Neural crest cell (in vitro differentiated cells): Measurements from ENCODE around the gene KCNH4. TPM values are rescaled to one million over a fixed set of nuclear protein-coding genes. Genes with fewer than 3 reads are reported as not detected.

ENCODE experiments used
- DNase-seq: peaks from one replicate; pipeline ENCODE4 v3.0.0; 2021; ENCODE audit warnings: low read depth, mixed read lengths, low spot score
- H3K27ac Mint-ChIP-seq: one replicate; pipeline ENCODE4 v1.8.0; 2021; ENCODE audit warnings: mild to moderate bottlenecking, mixed read lengths; ENCODE audit not compliant: unreplicated experiment
- H3K27me3 Mint-ChIP-seq: 2 replicates; pipeline ENCODE4 v1.8.0; 2021; ENCODE audit warnings: low read depth, mild to moderate bottlenecking, mixed read lengths
- H3K36me3 Mint-ChIP-seq: 2 replicates; pipeline ENCODE4 v1.8.0; 2021; ENCODE audit warnings: low read depth, mild to moderate bottlenecking, mixed read lengths
- H3K4me1 Mint-ChIP-seq: 2 replicates; pipeline ENCODE4 v1.8.0; 2021; ENCODE audit warnings: mixed read lengths
- H3K4me3 Mint-ChIP-seq: one replicate; pipeline ENCODE4 v1.8.0; 2021; ENCODE audit warnings: mild to moderate bottlenecking, mixed read lengths
- H3K9me3 Mint-ChIP-seq: 2 replicates; pipeline ENCODE4 v1.8.0; 2021; ENCODE audit warnings: mixed read lengths
- CTCF ChIP-seq: fragments of 200-600 bp; sonication (generic); conservative IDR thresholded peaks from 2 replicates; pipeline ENCODE4 v1.5.0; 2021; ENCODE audit warnings: antibody characterized with exemption, mild to moderate bottlenecking
- total RNA-seq: library from RNA; stranded (reverse); gene quantifications from 2 replicates; pipeline ENCODE4 v1.2.1, GENCODE V29; 2021

KCNH4 gene
- total RNA-seq, 1 donor from 2014 or later, result 0.05 TPM

- Mint-ChIP-seq H3K4me1 (peaks cover 24% of the 10 kb centered on the region), H3K27ac (peak overlapping the region; percentile 47), H3K27me3 (no peaks in the 10 kb centered on the region), H3K9me3 (no peaks in the 10 kb centered on the region), H3K4me3 (no peak overlapping the region), H3K36me3 (peaks cover 6% of the 10 kb centered on the region)
- no peak for DNase-seq
- TF ChIP-seq CTCF, result no peak
These were observed 49.7 kb downstream of the KCNH4 start for GRCh38 chr17:42131232-42131631.

GRCh38 chr17:42130310-42130936 lies 50.5 kb downstream of the KCNH4 start:
- Mint-ChIP-seq H3K4me3 (no peak overlapping the region), H3K27me3 (no peaks in the 10 kb centered on the region), H3K4me1 (peaks cover 19% of the 10 kb centered on the region), H3K9me3 (no peaks in the 10 kb centered on the region), H3K27ac (no peak overlapping the region), H3K36me3 (peaks cover 6% of the 10 kb centered on the region)
- no peak for TF ChIP-seq CTCF
- no peak for DNase-seq

- Mint-ChIP-seq H3K9me3 (no peaks in the 10 kb centered on the region), H3K36me3 (peaks cover 10% of the 10 kb centered on the region), H3K27me3 (no peaks in the 10 kb centered on the region), H3K27ac (no peak overlapping the region), H3K4me1 (peaks cover 17% of the 10 kb centered on the region), H3K4me3 (no peak overlapping the region)
- DNase-seq, result no peak
- no peak for TF ChIP-seq CTCF
These were observed 51.7 kb downstream of the KCNH4 start for GRCh38 chr17:42129109-42129837.

- no peak for TF ChIP-seq CTCF
These were observed 53.5 kb downstream of the KCNH4 start for GRCh38 chr17:42127414-42127813.

GRCh38 chr17:42126836-42127235 lies 54.1 kb downstream of the KCNH4 start:
- H3K4me1 Mint-ChIP-seq, result peaks cover 14% of the 10 kb centered on the region
- H3K27ac Mint-ChIP-seq, result no peak overlapping the region
- no peaks in the 10 kb centered on the region for H3K9me3 Mint-ChIP-seq
- no peak for TF ChIP-seq CTCF
- no peak overlapping the region for H3K4me3 Mint-ChIP-seq
- no peaks in the 10 kb centered on the region for H3K27me3 Mint-ChIP-seq
- no peak for DNase-seq
- peaks cover 13% of the 10 kb centered on the region for H3K36me3 Mint-ChIP-seq

More at GRCh38 chr17:42127414-42127813, 53.5 kb downstream of the KCNH4 start:
- no peak for DNase-seq
- Mint-ChIP-seq H3K4me3 (no peak overlapping the region), H3K27ac (no peak overlapping the region), H3K9me3 (no peaks in the 10 kb centered on the region), H3K4me1 (peaks cover 8% of the 10 kb centered on the region), H3K27me3 (no peaks in the 10 kb centered on the region), H3K36me3 (peaks cover 13% of the 10 kb centered on the region)
